Measurements from ENCODE around the gene SLC12A4. TPM values are rescaled to one million over a fixed set of nuclear protein-coding genes. Genes with fewer than 3 reads are reported as not detected.

The SLC12A4 gene
- total and polyA plus RNA-seq, 2 of the 13 experiments (the other 11 are each of a cell fraction or from before 2014, with no cell fraction given) = 65.1 to 84.3 TPM

DNA sequence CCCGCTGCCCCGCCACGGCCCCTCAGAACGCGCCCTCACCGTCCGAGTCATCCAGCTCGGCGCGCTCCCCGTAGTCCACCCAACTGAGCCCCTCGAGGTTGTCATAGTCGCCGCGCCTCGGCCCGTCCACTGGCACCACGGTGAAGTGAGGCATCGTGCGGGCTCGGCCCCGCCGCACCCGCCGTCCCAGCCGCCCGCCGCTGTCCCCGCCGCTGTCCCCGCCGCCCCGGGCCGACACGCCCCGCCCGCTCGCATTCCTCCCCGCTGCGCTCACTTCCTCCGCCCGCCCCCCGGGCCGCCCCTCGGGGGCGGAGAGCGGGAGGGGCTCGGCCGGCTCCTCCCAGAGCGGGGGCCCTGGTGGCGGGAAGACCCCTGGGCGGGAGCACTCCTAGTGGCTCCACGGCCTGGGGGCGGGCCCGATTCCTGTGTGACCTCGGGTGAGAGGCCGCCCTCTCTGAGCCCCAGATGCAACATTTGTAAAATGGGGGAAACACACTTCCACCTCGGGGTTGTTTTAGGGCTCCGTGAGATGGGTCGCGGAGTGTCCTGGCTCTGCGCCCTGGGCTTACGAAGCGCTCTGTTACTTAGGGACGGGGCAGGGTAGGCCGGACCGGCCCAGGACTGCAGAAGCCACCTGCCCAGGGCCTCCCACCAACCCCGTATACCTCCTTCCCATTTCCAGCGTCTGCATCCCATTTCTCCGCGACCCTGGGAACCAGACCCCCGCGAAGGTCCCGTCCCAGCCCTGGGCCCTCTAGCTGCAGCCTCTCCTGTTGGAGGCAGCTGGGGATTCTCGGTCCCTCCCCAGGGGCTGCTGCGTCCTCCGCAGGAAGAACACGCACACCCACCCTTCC is at the start of gene SLC12A4 (continued):
- no peak; the same call in none of the 2 replicates for TF ChIP-seq KLF11 (CRISPR knock-in tag; IDR thresholded peaks at IDR 0.05)
- TF ChIP-seq, protein P1, sequence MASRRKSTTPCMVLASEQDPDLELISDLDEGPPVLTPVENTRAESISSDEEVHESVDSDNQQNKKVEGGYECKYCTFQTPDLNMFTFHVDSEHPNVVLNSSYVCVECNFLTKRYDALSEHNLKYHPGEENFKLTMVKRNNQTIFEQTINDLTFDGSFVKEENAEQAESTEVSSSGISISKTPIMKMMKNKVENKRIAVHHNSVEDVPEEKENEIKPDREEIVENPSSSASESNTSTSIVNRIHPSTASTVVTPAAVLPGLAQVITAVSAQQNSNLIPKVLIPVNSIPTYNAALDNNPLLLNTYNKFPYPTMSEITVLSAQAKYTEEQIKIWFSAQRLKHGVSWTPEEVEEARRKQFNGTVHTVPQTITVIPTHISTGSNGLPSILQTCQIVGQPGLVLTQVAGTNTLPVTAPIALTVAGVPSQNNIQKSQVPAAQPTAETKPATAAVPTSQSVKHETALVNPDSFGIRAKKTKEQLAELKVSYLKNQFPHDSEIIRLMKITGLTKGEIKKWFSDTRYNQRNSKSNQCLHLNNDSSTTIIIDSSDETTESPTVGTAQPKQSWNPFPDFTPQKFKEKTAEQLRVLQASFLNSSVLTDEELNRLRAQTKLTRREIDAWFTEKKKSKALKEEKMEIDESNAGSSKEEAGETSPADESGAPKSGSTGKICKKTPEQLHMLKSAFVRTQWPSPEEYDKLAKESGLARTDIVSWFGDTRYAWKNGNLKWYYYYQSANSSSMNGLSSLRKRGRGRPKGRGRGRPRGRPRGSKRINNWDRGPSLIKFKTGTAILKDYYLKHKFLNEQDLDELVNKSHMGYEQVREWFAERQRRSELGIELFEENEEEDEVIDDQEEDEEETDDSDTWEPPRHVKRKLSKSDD (CRISPR knock-in tag; IDR thresholded peaks at IDR 0.05; ENCODE audit: low read depth) = peak; percentile 39; the same call in 1 of the 2 replicates
- peak; percentile 83 for TF ChIP-seq ETV5 (CRISPR knock-in tag; IDR thresholded peaks at IDR 0.05; ENCODE audit: borderline replicate concordance)
- TF ChIP-seq KLF13 (CRISPR knock-in tag; IDR thresholded peaks at IDR 0.05) = no peak
- TF ChIP-seq ZFP37 (CRISPR knock-in tag; IDR thresholded peaks at IDR 0.05; ENCODE audit: borderline replicate concordance) = no peak
- TF ChIP-seq ZNF230 (CRISPR knock-in tag; IDR thresholded peaks at IDR 0.05) = peak; percentile 49; the same call in 1 of the 2 replicates
- no peak; the same call in 1 of the 2 replicates for TF ChIP-seq CENPT (CRISPR knock-in tag; IDR thresholded peaks at IDR 0.05; ENCODE audit: low read depth)
- peak; percentile 59; the same call in 1 of the 2 replicates for TF ChIP-seq ZNF547 (CRISPR knock-in tag; IDR thresholded peaks at IDR 0.05)
- no peak for TF ChIP-seq HMG20B (CRISPR knock-in tag; conservative IDR thresholded peaks at IDR 0.05)
- no peak for TF ChIP-seq ZSCAN30 (CRISPR knock-in tag; IDR thresholded peaks at IDR 0.05)
- 0 out of 2 replicates have a peak, but pooled peaks have one; percentile 6 for TF ChIP-seq NR1H2 (CRISPR knock-in tag; IDR thresholded peaks at IDR 0.05; ENCODE audit: borderline replicate concordance, low read depth)
- TF ChIP-seq, protein P2, sequence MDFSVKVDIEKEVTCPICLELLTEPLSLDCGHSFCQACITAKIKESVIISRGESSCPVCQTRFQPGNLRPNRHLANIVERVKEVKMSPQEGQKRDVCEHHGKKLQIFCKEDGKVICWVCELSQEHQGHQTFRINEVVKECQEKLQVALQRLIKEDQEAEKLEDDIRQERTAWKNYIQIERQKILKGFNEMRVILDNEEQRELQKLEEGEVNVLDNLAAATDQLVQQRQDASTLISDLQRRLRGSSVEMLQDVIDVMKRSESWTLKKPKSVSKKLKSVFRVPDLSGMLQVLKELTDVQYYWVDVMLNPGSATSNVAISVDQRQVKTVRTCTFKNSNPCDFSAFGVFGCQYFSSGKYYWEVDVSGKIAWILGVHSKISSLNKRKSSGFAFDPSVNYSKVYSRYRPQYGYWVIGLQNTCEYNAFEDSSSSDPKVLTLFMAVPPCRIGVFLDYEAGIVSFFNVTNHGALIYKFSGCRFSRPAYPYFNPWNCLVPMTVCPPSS (IDR thresholded peaks at IDR 0.05) = no peak
- peak; percentile 85 for TF ChIP-seq SKI (IDR thresholded peaks at IDR 0.05; ENCODE audit: partially characterized antibody)
- no peak for TF ChIP-seq MYNN (CRISPR knock-in tag; IDR thresholded peaks at IDR 0.05; ENCODE audit: low read depth)
- TF ChIP-seq ZNF260 (CRISPR knock-in tag; IDR thresholded peaks at IDR 0.05; ENCODE audit: borderline replicate concordance, low read depth) = no peak
- TF ChIP-seq, protein P3, sequence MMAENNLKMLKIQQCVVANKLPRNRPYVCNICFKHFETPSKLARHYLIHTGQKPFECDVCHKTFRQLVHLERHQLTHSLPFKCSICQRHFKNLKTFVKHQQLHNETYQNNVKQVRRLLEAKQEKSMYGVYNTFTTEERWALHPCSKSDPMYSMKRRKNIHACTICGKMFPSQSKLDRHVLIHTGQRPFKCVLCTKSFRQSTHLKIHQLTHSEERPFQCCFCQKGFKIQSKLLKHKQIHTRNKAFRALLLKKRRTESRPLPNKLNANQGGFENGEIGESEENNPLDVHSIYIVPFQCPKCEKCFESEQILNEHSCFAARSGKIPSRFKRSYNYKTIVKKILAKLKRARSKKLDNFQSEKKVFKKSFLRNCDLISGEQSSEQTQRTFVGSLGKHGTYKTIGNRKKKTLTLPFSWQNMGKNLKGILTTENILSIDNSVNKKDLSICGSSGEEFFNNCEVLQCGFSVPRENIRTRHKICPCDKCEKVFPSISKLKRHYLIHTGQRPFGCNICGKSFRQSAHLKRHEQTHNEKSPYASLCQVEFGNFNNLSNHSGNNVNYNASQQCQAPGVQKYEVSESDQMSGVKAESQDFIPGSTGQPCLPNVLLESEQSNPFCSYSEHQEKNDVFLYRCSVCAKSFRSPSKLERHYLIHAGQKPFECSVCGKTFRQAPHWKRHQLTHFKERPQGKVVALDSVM (CRISPR knock-in tag; IDR thresholded peaks at IDR 0.05) = peak; percentile 85
- no peak for TF ChIP-seq NCOA5 (CRISPR knock-in tag; IDR thresholded peaks at IDR 0.05)
- peak; percentile 64 for TF ChIP-seq CBX1 (IDR thresholded peaks at IDR 0.05; ENCODE audit: low read depth)
- no peak for TF ChIP-seq HDAC6 (IDR thresholded peaks at IDR 0.05; ENCODE audit: low read depth, low read length)
- TF ChIP-seq DMAP1 (CRISPR knock-in tag; IDR thresholded peaks at IDR 0.05) = 0 out of 2 replicates have a peak, but pooled peaks have one; percentile 39
- no peak for TF ChIP-seq FLYWCH1 (CRISPR knock-in tag; IDR thresholded peaks at IDR 0.05)
- TF ChIP-seq ATAD3A (CRISPR knock-in tag; IDR thresholded peaks at IDR 0.05) = no peak
- TF ChIP-seq NFYC (CRISPR knock-in tag; IDR thresholded peaks at IDR 0.05) = 0 out of 2 replicates have a peak, but pooled peaks have one; percentile 24
- TF ChIP-seq GATA4 (IDR thresholded peaks at IDR 0.05; ENCODE audit: borderline replicate concordance, low read depth) = no peak
- no peak for TF ChIP-seq ATM (IDR thresholded peaks at IDR 0.05; ENCODE audit: borderline replicate concordance)
